SK-MEL-5 (cell line): ENCODE data around the gene ALPG. TPM values are rescaled to one million over a fixed set of nuclear protein-coding genes. Genes with fewer than 3 reads are reported as not detected.
A peak's percentile ranks its signal among the peaks of the same experiment; 100 is the strongest.
"Not testable (repeated sequence)": the region's sequence is repeated elsewhere in the genome, so short reads cannot be mapped to it uniquely, and the experiment has no call there.

Source experiments
- DNase-seq: peaks from one replicate; pipeline ENCODE4 v3.0.0-alpha.2; 2016; ENCODE audit warnings: low read depth, low spot score
- in situ Hi-C: cut with HindIII; loops from 2 replicates; pipeline ENCODE4 v1.10.0; 2016; ENCODE audit warnings: low sequenced_read_pairs, high pct_unique_total_duplicates, low pct_unique_long_range_greater_than_20kb
- total RNA-seq: library from RNA; depleted of rRNA; stranded (reverse); fragments of >200 nt; shearing (Covaris generic); gene quantifications from 2 replicates; pipeline ENCODE4 v1.2.3, GENCODE V29; 2014

The ALPG gene
- total RNA-seq, 1 experiment from 2014 or later, result not detected

GRCh38 chr2:232387451-232388171, 19.0 kb upstream of the ALPG start:
- no peak for DNase-seq
- in situ Hi-C loops, result no loop called here

GRCh38 chr2:232388324-232388891, 18.2 kb upstream of the ALPG start:
- DNase-seq, result no peak
- in situ Hi-C loops, result no loop called here

GRCh38 chr2:232389327-232389726, 17.3 kb upstream of the ALPG start:
- in situ Hi-C loops, result no loop called here
- no peak for DNase-seq

- in situ Hi-C loops, result no loop called here
- no peak for DNase-seq
Measured at GRCh38 chr2:232390661-232391060, 16.0 kb upstream of the ALPG start.

- peak; percentile 10 for DNase-seq
- in situ Hi-C loops, result no loop called here
Measured at GRCh38 chr2:232393556-232393955, 13.1 kb upstream of the ALPG start.

GRCh38 chr2:232394431-232394830, 12.2 kb upstream of the ALPG start:
- DNase-seq, in situ Hi-C loops: not testable (repeated sequence)

- DNase-seq, result no peak
- in situ Hi-C loops, result no loop called here
Measured at GRCh38 chr2:232395586-232395985, 11.1 kb upstream of the ALPG start.

- in situ Hi-C loops, result no loop called here
- no peak for DNase-seq
Measured at GRCh38 chr2:232396683-232397082, 10.0 kb upstream of the ALPG start.

- no peak for DNase-seq
Measured at GRCh38 chr2:232398293-232399034, 8.2 kb upstream of the ALPG start.

GRCh38 chr2:232400256-232401015, 6.2 kb upstream of the ALPG start:
- in situ Hi-C loops, result no loop called here

More at GRCh38 chr2:232398293-232399034, 8.2 kb upstream of the ALPG start:
- in situ Hi-C loops, result no loop called here

GRCh38 chr2:232402518-232402917, 4.1 kb upstream of the ALPG start:
- DNase-seq, result no peak
- in situ Hi-C loops, result no loop called here

More at GRCh38 chr2:232400256-232401015, 6.2 kb upstream of the ALPG start:
- no peak for DNase-seq

- no peak for DNase-seq
- in situ Hi-C loops, result no loop called here
Measured at GRCh38 chr2:232405943-232406510, 617 bp upstream of the ALPG start.

GRCh38 chr2:232407428-232408150, 945 bp downstream of the ALPG start:
- DNase-seq, in situ Hi-C loops: not testable (repeated sequence)

GRCh38 chr2:232408269-232408668, 1.6 kb downstream of the ALPG start:
- DNase-seq, in situ Hi-C loops: not testable (repeated sequence)

GRCh38 chr2:232409617-232410016, 3.0 kb downstream of the ALPG start:
- DNase-seq, in situ Hi-C loops: not testable (repeated sequence)

GRCh38 chr2:232410238-232410900, 3.7 kb downstream of the ALPG start:
- DNase-seq, result no peak
- in situ Hi-C loops, result no loop called here
